ENCODE results near the gene FOXO3. TPM values are rescaled to one million over a fixed set of nuclear protein-coding genes. Genes with fewer than 3 reads are reported as not detected.

Gene FOXO3
- total and polyA plus RNA-seq, 2 donors from 2014 or later: 9.4 to 76.1 TPM

- no peak overlapping the region for H3K4me3 ChIP-seq (ENCODE audit: low read length in 3 of 3)
- no peak for FAIRE-seq
- H3K4me1 ChIP-seq (ENCODE audit: control insufficient read depth in 2 of 3, insufficient read depth in 2 of 3, low read depth in 1 of 3, low read length in 3 of 3): peaks cover 23 to 75% (median 65%) of the 10 kb centered on the region in 3 donors
- H3K9ac ChIP-seq (ENCODE audit: low read length in 3 of 3): no peak overlapping the region
- H3K27ac ChIP-seq (ENCODE audit: low read depth in 2 of 2, low read length in 2 of 2): peak overlapping the region in 1 of 2 donors; percentile 33
- intact Hi-C loops (cut with DNase I): no loop called here
- H3K9me3 ChIP-seq (ENCODE audit: control insufficient read depth in 2 of 3, insufficient read depth in 1 of 3, low read length in 3 of 3): no peaks in the 10 kb centered on the region
- no peak for TF ChIP-seq CTCF (IDR thresholded peaks at IDR 0.05; ENCODE audit: borderline replicate concordance, extremely low read depth, insufficient read depth)
- H3K27me3 ChIP-seq (ENCODE audit: control insufficient read depth, insufficient read depth, low read length): no peaks in the 10 kb centered on the region
- no peaks in the 10 kb centered on the region for H3K36me3 ChIP-seq (ENCODE audit: control insufficient read depth in 2 of 3, insufficient read depth in 3 of 3, low read length in 3 of 3)
- DNase-seq: no peak
These were observed 26.7 kb downstream of the FOXO3 start for GRCh38 chr6:108587258-108588059.

- FAIRE-seq (no peak), DNase-seq (no peak)
- Histone ChIP-seq H3K36me3 (ENCODE audit: control insufficient read depth in 2 of 3, insufficient read depth in 3 of 3, low read length in 3 of 3) (no peaks in the 10 kb centered on the region), H3K9ac (ENCODE audit: low read length in 3 of 3) (no peak overlapping the region), H3K9me3 (ENCODE audit: control insufficient read depth in 2 of 3, insufficient read depth in 1 of 3, low read length in 3 of 3) (no peaks in the 10 kb centered on the region), H3K27me3 (ENCODE audit: control insufficient read depth, insufficient read depth, low read length) (no peaks in the 10 kb centered on the region), H3K4me1 (ENCODE audit: control insufficient read depth in 2 of 3, insufficient read depth in 2 of 3, low read depth in 1 of 3, low read length in 3 of 3) (peaks cover 25 to 71% (median 61%) of the 10 kb centered on the region in 3 donors), H3K4me3 (ENCODE audit: low read length in 3 of 3) (peak overlapping the region in 1 of 3 donors; percentile 14), H3K27ac (ENCODE audit: low read depth in 2 of 2, low read length in 2 of 2) (peak overlapping the region; percentile 33 to 61)
- TF ChIP-seq CTCF (IDR thresholded peaks at IDR 0.05; ENCODE audit: borderline replicate concordance, extremely low read depth, insufficient read depth): no peak
- intact Hi-C loops (cut with DNase I): no loop called here
These were observed 27.9 kb downstream of the FOXO3 start for GRCh38 chr6:108588586-108588985.

GRCh38 chr6:108589244-108589791 lies 28.6 kb downstream of the FOXO3 start:
- H3K36me3 ChIP-seq (ENCODE audit: control insufficient read depth in 2 of 3, insufficient read depth in 3 of 3, low read length in 3 of 3): no peaks in the 10 kb centered on the region
- intact Hi-C loops (cut with DNase I): no loop called here
- FAIRE-seq (no peak), DNase-seq (peak; percentile 83 to 93 (median 90))
- H3K4me1 ChIP-seq (ENCODE audit: control insufficient read depth in 2 of 3, insufficient read depth in 2 of 3, low read depth in 1 of 3, low read length in 3 of 3): peaks cover 25 to 68% (median 58%) of the 10 kb centered on the region in 3 donors
- no peaks in the 10 kb centered on the region for H3K27me3 ChIP-seq (ENCODE audit: control insufficient read depth, insufficient read depth, low read length)
- H3K9me3 ChIP-seq (ENCODE audit: control insufficient read depth in 2 of 3, insufficient read depth in 1 of 3, low read length in 3 of 3): no peaks in the 10 kb centered on the region
- TF ChIP-seq CTCF (IDR thresholded peaks at IDR 0.05; ENCODE audit: borderline replicate concordance, extremely low read depth, insufficient read depth): no peak
- H3K27ac ChIP-seq (ENCODE audit: low read depth in 2 of 2, low read length in 2 of 2): peak overlapping the region; percentile 26 to 65
- H3K4me3 ChIP-seq (ENCODE audit: low read length in 3 of 3): peak overlapping the region in 1 of 3 donors; percentile 3
- no peak overlapping the region for H3K9ac ChIP-seq (ENCODE audit: low read length in 3 of 3)
